GM21786 (cell line): Measurements from ENCODE around the gene UTF1.

Experiments used
- ATAC-seq: cut with Tn5 transposase; IDR thresholded peaks from one replicate; pipeline ENCODE4 v1.9.1; 2021; ENCODE audit not compliant: unreplicated experiment

The UTF1 gene

GRCh38 chr10:133242611-133243356 is 12.8 kb downstream of the UTF1 start:
- no peak for ATAC-seq

GRCh38 chr10:133243593-133243992 is 13.6 kb downstream of the UTF1 start:
- ATAC-seq = no peak

- ATAC-seq = no peak
Observed at GRCh38 chr10:133245439-133246235, 15.6 kb downstream of the UTF1 start.

- no peak for ATAC-seq
Observed at GRCh38 chr10:133246236-133246626, 16.2 kb downstream of the UTF1 start.

DNA sequence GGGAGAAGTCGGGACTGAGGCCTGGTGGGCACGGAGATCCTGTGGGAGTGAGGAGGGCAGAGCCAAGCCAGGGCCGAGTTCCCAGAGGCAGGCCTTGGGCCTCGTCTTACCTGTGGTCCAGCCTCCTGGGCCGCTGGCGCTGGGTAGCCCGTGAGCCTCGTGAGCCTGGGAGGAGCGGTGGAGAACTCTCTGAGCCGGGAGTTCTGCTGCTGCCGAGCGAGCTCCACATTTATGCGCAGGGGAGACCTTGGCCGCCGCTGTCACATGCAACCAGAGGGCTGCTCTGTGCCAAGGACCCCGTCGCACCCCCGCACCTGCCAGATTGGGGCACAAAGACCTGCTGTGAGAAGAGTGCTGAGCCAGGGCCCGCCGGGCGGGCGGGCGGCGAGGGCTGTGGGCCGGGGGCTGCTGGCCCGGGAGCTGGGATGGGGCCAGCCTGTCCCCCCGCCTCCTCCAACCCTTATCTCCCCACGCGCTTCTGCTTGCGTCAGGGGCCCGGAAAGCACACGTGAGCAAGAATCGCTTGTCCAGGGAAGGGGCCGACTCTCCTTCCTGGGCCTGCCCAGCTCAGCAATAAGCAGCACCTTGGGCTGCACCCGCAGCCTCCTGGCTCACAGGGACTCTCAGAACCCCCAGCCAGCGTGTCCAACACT is 17.8 kb downstream of the UTF1 start:
- ATAC-seq = no peak

- ATAC-seq = no peak
Observed at GRCh38 chr10:133248334-133248715, 18.3 kb downstream of the UTF1 start.

GRCh38 chr10:133249094-133249780 is 19.2 kb downstream of the UTF1 start:
- no peak for ATAC-seq

GRCh38 chr10:133249975-133250754 is 20.1 kb downstream of the UTF1 start:
- no peak for ATAC-seq

- no peak for ATAC-seq
Observed at GRCh38 chr10:133251388-133252222, 21.6 kb downstream of the UTF1 start.

DNA sequence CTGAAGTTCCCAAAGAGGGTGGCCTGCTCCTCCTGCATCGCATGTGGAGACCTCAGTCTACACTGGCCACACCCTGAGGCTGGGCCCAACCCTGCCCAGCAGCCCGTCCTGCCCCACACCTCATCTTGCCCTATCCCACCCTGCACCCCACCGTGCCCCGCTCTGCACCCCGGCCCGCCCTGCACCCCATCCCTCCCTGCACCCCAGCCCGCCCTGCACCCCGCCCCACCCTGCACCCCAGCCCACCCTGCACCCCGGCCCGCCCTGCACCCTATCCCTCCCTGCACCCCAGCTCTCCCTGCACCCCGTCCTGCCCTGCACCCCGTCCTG is 22.2 kb downstream of the UTF1 start:
- ATAC-seq = no peak

GRCh38 chr10:133253361-133253955 is 23.4 kb downstream of the UTF1 start:
- ATAC-seq = no peak

DNA sequence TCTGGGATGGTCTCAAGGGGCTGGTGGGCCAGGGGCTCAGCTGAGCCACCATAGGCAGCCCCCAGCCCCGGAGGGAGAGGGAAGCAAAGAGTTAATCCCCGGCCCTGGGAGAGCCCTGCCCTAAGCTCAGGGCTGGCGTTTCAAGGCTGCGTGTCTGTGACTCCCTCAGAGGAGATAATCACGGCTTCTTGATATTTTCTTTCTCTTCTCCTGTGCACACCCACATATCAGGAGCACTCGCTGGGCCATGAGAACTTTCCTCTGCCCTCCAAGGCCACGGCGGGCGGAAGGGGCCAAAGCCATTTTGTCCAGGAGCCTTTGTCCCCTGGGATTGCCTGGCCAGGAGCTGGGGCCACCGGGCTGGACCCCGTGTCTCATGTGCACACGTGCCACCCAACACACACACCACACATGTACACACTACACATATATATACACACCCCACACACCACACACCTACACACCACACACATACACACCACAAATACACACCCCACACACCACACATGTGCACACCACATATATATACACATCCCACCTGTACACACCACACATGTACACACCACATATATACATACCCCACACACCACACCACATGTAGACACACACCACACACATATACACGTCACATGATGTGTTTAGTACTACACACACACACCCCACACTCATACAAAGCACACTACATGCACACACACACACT is 24.6 kb downstream of the UTF1 start:
- no peak for ATAC-seq

DNA sequence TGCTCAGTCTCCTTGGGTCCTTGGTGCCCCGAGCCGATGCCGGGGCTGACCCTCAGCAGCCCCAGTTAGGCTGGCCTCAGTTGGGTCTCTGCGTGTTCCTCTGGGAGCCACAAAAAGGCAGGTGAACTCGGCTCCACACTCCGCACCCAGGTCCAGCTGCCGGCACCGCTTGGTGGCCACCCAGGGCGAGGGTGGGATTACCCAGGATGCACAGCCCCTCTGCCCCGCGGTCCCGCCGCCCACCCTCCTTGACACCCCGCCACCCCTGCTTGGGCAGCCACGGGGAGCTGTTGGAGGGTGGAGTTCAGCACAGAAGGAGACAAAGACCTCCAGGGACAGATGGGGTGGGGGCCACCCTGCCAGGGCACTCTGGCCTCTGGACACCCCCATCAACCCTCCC is 25.3 kb downstream of the UTF1 start:
- ATAC-seq = no peak

- ATAC-seq = no peak
Observed at GRCh38 chr10:133257489-133258065, 27.6 kb downstream of the UTF1 start.

DNA sequence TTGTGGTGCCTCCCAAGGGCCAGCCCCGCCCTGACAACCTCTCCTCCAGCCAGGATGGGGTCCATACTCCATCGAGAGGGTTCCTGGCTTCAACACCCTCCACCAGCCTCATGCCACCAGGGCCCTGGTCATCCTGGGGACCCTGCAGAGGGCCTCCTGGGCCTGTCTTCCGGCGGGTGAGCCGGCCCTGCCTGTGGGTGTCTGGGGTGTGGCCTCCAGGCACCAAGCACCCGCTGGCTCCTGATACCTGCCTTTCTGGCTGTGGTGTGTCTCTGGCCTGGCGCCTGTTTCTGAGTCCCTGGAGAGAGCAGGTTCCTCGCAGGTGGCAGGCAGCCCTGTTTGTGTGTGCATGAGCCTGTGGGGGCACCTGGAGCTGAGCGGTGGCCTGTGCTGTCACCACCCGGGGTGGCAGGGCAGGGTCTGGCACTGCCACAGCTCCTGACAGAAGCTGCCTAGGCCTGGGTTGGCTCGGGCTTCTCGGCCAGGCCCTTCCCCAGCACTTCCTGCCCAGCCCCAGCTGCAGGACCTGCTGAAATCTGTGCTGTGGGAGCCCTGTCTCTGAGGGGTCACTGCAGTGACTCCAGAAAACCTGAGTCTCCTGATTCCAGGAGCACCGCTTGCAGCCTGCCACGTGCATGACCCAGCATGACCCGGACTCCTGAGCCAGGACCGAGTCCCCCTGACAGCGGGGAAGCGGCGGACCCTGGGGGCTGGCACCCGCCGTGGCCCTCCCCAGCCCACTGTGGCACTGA is 28.2 kb downstream of the UTF1 start:
- no peak for ATAC-seq

DNA sequence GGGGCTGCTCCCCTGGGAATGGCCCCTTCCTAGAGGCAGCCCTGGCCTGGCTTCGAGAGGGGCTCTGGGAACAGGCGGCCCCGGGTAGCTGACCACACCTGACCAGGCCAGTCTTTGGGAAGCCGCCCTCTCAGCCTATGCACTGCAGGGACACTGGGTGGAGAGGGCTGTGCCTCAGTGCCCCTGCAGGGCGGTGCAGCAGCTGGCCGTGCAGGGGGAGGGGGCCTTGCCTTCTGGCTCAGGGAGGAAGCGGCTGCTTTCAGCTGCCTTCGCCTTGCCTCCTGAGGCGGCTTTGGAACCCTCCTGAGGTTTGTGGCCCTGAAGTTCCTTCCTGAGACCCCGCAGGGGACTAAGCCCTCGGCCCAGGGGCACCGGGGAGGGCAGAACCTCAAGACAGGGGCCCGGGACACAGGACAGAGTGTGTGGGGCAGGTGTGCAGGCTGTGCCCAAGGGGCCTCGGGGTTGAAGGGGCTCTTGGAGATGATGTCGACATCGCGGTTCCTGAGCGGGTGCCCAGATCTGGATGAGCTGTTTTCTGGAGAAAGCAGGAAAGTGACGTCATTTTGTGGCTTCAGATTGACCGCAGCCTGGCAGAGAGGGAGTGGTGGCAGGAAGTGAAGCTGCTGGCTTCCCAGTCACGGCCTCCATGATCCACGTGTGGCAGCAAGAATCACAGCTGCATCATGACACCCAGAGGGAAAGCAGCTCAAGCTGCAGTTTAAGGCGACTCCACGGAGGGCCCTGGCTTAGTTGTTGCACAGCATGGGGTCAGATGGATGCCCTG is 29.0 kb downstream of the UTF1 start:
- ATAC-seq = no peak

GRCh38 chr10:133259602-133259989 is 29.6 kb downstream of the UTF1 start:
- ATAC-seq = no peak
